ENCODE measurements around the gene MRPL51.

MRPL51 gene

GRCh38 chr12:6492838-6493496, at the start of gene MRPL51:
Gene MRPL51 (minus strand): TSS chr12:6493262. CDS start chr12:6493136, 126 bp downstream.
- DNase-seq: peak; percentile 96

- DNase-seq: no peak
These were observed 49.3 kb upstream of the MRPL51 start for GRCh38 chr12:6542209-6543009.

GRCh38 chr12:6541371-6542165, 48.5 kb upstream of the MRPL51 start:
- no peak for DNase-seq

- DNase-seq: peak; percentile 40
These were observed 47.3 kb upstream of the MRPL51 start for GRCh38 chr12:6540181-6540877.

- no peak for DNase-seq
These were observed 46.7 kb upstream of the MRPL51 start for GRCh38 chr12:6539707-6540134.

- no peak for DNase-seq
These were observed 46.2 kb upstream of the MRPL51 start for GRCh38 chr12:6539314-6539682.

- DNase-seq: no peak
These were observed 45.6 kb upstream of the MRPL51 start for GRCh38 chr12:6538420-6539313.

- peak; percentile 89 for DNase-seq
These were observed 44.7 kb upstream of the MRPL51 start for GRCh38 chr12:6537580-6538419.

- no peak for DNase-seq
These were observed 44.0 kb upstream of the MRPL51 start for GRCh38 chr12:6536894-6537579.

- no peak for DNase-seq
These were observed 43.1 kb upstream of the MRPL51 start for GRCh38 chr12:6535960-6536847.

- DNase-seq: no peak
These were observed 42.6 kb upstream of the MRPL51 start for GRCh38 chr12:6535697-6535946.

- peak; percentile 76 for DNase-seq
These were observed 42.1 kb upstream of the MRPL51 start for GRCh38 chr12:6534945-6535696.

- DNase-seq: no peak
These were observed 41.6 kb upstream of the MRPL51 start for GRCh38 chr12:6534695-6534944.

- DNase-seq: peak; percentile 88
These were observed 41.0 kb upstream of the MRPL51 start, which contains the start of gene GAPDH for GRCh38 chr12:6533923-6534694. Gene GAPDH (plus strand): TSS chr12:6534517. CDS start chr12:6534833, 316 bp downstream.

- no peak for DNase-seq
These were observed 40.5 kb upstream of the MRPL51 start for GRCh38 chr12:6533653-6533922.

- peak; percentile 24 for DNase-seq
These were observed 40.0 kb upstream of the MRPL51 start for GRCh38 chr12:6532927-6533652.

- peak; percentile 81 for DNase-seq
These were observed 39.2 kb upstream of the MRPL51 start for GRCh38 chr12:6532051-6532926.

Measured in CD4-positive, alpha-beta T cell treated with Interleukin-12 subunit alpha and Interleukin-12 subunit beta, for 1 hour (primary cell).